GM04503 (cell line): Measurements from ENCODE around the gene TBC1D22B.
"Not testable (repeated sequence)": the region's sequence is repeated elsewhere in the genome, so short reads cannot be mapped to it uniquely, and the experiment has no call there.

Source experiments
- DNase-seq: peaks from one replicate; pipeline ENCODE4 v3.0.0-alpha.2; 2012; ENCODE audit warnings: low read depth

The TBC1D22B gene

DNA sequence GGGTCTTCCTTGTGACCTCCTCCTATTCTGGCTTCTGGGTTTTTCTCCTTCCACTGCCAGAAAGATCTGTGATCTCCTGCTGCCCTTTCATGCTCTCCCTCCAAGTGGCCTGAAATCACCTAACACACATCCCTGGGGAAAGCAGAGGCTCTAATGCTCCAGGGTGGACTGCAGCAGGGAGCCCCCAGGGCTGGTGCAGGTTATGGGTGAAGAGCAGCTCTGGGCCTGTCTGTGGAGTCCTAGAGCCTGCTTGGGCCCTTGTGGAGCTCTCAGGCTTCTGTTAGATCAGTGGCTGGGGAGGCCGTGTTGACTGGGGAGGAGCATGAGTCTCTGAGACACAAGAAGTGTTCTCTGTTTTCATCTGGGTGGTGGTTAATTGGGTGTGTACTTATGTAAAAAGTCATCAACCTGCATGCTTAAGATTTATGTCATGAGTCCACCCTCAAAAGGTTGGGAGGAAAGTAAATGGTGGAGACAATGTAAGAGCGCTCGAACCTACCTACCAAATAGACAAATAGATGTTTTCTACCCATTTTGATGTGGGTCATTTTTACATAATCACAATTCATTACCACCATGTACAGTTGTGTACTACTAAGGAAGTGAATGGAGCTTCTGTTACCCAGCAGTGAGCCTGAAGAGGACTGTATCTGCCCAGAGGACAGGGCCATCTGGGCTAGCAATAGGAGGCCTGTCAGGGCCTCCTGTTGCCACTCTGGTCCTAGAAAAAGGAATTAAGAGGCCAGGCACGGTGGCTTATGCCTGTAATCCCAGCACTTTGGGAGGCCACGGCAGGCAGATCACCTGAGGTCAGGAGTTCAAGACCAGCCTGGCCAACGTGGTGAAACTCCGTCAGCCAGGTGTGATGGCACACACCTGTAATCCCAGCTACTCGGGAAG lies 64.2 kb downstream of the TBC1D22B start:
- no peak for DNase-seq

DNA sequence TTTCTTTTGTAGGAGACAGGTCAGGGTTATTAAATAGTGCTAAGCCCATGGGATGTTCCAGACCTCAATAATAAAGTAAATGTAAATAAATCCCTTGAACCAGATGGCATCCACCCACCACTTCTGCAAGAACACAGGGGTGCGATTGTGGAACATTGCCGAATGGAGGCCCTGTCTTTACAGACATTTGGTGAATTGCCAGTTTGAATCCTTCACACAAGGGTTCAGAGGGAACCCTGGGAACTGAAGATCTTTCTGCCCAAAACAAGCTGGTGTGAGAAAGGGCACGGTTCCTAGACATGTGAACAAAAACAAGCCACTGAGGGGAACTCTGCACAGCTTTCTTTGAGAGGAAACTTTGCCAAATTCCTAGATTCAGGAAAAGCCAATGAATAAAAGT lies 66.0 kb downstream of the TBC1D22B start:
- DNase-seq: no peak

DNA sequence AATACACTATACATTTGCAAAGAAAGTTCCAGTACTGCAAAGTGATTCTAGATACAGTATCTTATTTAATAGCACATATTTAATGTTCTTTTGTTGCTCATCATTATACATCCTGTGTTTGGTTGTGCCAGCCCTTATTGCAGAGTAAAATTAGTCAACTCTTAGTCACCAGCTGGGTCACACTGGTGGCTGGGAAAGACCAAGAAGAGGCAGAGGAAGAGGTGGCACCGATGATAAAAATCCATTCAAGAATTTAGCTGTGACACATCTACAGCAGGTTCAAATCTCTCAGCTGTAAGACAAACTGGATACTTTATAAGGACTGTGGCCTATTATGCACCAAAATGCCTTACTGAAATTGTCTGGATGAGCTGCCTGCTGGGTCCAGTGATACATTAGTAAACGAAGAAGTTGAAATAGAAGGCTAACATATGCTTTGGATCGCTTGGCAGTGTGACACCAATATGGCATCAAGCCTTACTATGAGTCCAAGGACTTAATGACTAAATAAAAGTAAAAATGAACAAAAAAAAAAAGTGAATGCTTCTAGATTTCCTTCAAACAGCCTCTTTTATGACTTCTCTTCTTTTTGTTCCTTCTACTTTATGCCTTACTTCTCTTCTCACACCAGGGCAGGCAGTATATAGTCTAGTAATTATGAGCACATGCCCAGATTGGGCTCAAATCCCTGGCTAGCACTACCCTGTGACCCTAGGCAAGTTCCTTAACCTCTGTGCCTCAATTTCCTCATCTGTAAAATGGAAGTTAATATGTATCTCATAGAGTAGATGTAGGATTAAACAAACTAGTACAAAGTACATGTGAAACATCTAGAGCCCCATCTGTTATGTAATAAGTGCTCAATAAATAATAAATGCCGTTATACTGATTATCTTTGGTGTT lies 66.8 kb downstream of the TBC1D22B start:
- DNase-seq: peak; percentile 19

DNA sequence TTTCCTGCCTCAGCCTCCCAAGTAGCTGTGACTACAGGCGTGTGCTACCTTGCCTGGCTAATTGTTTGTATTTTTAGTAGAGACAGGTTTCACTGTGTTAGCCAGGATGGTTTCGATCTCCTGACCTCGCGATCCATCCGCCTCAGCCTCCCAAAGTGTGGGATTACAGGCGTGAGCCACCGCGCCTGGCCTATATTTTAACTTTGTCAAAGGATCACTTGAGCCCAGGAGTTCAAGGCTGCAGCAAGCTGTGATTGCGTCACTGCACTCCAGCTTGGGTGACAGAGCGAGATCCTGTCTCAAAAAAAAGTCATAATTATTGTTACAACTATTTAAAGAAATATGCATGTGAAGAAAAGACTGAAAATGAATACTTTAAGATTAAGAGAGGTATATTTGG lies 72.8 kb downstream of the TBC1D22B start:
- not testable (repeated sequence) for DNase-seq

DNA sequence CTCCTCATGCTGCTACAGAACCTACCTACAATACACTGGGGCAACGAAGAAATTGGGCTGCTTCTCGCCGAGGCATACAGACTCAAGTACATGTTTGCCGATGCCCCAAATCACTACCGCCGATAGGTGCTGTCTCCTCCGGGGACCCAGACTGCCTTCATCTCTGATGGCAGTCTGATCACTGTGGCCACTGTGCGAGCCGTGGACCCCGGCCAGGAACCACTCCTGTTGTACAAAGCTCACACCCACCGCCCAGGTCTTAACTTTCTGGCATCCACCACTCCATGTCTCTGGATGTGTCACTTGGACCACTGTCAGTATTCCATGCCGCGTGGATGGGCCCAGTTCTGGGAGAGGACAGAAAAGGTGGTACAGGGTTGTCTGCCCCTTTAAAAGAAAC lies 73.5 kb downstream of the TBC1D22B start:
- no peak for DNase-seq

DNA sequence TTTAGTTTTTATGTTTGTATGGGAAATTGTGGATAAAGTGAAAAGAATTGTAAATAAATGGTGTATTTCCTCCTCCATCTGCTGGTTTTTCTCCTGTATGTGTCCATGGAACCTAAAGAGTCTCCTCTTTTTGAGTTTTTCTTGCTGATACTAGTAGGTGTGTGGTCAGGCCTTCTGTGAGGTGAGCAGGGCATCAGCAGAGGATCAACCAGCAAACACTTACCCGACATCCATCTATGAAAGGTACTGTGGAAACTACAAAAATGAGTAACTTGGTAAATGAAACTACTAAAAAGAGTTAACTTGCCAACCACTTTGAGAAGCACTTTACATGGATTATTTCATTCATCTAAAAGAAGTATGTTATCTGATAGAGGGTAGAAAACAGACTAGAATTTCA lies 75.3 kb downstream of the TBC1D22B start:
- DNase-seq: no peak

DNA sequence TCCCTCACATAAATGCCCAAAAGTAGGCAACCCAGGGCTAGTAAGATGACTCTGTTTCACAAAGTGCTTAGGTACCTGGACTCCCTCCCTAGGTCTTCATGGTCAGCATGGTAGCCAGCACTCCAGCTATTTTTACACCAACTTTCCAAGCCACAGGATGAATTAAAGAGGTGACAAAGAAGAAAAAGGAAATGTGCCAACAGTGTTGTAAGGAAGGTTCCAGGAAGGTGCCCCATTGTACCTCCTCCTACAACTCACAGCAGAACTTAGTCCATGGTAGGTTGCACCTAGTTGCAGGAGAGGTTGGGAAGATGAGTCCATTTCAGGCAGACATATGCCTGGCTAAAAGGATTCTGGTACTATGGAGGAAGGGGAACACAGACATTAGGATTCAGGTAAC lies 76.5 kb downstream of the TBC1D22B start:
- DNase-seq: no peak

DNA sequence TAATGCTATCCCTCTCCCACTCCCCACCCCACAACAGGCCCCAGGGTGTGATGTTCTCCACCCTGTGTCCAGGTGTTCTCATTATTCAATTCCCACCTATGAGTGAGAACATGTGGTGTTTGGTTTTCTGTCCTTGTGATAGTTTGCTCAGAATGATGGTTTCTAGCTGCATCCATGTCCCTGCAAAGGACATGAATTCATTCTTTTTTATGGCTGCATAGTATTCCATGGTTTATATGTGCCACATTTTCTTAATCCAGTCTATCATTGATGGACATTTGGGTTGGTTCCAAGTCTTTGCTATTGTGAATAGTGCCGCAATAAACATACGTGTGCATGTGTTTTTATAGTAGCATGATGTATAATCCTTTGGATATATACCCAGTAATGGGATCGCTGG lies 80.7 kb downstream of the TBC1D22B start:
- not testable (repeated sequence) for DNase-seq

DNA sequence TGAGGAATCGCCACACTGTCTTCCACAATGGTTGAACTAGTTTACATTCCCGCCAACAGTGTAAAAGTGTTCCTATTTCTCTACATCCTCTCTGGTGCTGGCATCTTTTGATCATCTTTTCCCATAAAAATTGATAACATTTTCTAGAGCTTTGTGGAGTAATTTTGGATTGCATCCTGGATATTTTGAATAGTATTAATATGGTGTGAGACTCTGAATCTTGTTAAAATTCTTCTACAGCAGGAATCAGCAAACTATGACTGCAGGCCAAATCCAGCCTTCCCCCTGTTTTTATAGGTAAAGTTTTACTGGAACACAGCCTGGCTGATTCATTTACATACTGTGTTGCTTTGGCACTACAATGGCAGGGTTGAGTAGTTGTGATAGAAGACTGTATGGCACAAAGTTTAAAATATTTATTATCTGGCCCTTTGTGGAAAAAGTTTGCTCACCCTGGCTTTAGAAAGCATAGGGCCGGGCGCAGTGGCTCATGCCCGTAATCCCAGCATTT lies 81.2 kb downstream of the TBC1D22B start:
- DNase-seq: no peak

DNA sequence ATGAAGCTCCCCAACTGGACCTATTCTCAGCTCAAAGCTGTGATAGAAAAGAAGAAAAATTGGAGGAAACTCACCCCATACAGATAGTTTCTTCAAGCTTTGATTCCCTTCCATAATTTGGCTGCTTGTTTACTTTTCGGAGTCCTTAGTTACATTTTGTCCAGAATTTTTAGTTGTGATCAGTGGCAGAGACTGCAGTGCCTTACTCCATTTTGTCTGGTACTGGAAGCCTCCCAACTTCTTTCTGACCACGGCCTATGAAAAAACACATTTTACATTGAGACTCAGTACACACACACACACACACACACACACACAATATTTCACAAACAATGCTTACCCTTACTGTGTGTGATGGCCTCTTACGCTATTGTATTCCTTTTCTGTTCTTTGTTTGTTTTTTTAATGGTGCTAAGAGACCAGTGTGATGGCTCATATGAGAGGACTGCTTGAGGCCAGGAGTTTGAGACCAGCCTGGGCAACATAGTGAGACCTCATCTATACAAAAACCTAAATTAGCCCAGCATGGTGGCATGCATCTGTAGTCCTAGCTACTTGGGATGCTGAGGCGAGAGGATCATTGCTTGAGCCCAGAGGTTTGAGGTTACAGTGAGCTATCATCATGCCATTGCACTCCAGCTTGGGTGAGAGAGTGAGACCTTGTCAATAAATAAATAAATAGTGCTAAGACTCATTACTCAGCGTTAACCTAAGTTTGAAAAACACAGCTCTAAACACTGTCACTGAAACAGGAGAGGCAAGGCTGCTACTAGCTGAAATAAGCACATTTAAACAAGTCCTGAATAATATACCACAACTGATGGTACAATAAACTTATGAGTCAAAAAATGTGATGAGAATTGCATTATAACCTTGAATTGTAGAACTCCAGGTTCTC lies 82.4 kb downstream of the TBC1D22B start:
- no peak for DNase-seq

DNA sequence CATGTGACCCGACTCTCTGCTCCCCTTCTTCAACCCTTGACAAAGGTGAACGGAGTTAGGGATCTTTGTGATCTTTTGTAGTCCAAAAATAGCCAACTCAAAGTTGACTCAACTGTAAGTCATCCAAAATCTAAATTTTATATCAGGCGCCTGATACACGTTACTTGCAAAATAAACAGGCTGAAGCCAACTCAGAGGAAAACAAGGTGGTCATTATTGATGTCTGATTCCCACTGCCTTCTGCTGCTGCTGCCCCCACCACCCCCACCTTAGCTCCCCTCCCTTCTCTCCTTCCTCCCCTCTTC lies 83.0 kb downstream of the TBC1D22B start:
- no peak for DNase-seq

DNA sequence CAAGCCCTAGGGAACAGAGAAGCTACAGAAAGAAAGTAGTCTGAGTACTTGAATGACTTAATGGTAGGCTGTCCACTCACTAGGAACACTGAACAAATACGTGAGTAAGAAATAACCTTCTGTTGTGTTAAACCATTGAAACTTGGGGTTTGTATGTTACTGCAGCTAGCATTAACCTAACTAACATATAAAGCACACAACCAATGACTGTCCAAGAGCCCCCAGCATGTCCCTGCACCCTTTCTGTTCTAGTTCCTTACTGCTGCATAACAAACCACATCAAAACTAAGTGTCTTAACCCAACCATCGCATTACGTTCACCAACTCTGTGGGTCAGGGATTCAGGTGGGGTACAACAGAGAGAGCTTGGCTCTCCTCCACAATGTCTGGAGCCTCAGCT lies 85.7 kb downstream of the TBC1D22B start:
- no peak for DNase-seq

DNA sequence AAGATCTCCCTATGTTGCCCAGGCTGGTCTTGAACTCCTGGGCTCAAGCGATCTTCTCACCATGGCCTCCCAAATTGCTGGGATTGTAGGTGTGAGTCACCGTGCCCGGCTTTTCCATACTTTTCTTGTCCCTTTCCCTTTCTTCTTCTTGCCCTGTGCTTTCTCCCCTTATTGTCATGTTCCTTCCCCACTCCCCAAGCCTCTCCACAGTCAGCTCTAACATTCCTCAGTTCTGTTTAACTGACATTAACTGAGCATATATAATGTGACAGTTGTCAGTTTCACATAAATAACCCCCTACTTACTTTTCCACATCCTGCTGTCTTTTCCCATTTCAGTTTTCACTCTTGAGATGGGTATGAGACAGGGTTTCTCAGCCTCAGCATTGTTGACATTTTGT lies 86.7 kb downstream of the TBC1D22B start:
- no peak for DNase-seq

DNA sequence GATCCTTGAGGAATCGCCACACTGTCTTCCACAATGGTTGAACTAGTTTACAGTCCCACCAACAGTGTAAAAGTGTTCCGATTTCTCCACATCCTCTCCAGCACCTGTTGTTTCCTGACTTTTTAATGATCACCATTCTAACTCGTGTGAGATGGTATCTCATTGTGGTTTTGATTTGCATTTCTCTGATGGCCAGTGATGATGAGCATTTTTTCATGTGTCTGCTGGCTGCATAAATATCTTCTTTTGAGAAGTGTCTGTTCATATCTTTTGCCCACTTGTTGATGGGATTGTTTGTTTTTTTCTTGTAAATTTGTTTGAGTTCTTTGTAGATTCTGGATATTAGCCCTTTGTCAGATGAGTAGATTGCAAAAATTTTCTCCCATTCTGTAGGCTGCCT lies 88.2 kb downstream of the TBC1D22B start:
- DNase-seq: not testable (repeated sequence)

DNA sequence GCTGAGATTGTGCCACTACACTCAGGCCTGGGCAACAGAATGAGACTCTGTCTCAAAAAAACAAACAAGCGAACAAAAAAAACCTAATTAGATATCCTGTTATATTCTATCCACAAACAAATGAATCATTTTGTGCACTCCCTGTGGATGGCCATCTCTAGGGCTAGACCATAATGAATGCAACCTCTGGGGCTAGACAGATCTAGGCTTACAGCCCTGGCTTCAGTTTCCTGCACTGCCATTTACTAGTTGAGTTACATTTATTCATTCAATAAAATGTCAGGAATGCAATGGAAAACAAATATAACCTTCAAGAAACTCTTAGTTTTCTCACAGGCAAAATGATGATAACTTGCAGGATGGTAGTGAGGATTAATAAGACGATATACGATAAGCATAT lies 89.6 kb downstream of the TBC1D22B start:
- DNase-seq: no peak

DNA sequence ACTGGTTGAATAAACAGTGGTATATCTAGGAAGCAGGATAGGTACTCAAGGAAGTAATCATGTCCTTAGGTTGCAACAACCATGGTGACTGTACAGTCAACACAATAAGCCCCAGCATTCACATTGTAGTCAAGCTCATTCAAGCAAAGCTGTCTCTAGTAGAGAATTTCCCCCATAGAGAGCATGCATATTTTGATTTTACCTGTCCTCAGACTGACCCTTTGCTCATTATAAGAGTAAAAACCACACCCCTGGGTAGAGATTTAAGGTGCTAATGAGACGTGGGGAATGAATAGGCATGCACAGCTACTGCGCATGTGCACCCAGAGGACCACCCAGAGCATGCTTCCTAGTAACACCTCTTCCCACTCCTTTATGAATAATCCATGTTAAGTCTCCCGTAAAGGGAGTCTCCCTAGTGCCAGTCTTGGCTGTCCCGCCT lies 90.1 kb downstream of the TBC1D22B start:
- DNase-seq: no peak

DNA sequence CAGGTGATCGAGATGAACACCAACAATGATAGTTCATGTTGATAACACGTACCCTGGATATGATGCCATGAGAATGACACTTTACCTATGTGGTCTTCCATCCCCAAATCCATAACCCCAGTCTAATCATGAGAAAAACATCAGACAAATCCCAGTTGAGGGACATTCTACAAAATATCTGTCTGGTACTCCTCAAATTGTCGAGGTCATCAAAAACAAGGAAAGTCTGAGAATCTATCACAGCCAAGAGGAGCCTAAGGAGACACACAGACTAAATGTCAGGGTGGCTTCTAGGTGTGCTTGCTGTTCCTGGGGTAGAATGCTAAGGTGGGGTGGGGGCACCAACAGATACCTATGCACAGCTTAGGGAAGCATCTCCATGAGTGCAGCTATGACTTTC lies 93.5 kb downstream of the TBC1D22B start:
- no peak for DNase-seq

DNA sequence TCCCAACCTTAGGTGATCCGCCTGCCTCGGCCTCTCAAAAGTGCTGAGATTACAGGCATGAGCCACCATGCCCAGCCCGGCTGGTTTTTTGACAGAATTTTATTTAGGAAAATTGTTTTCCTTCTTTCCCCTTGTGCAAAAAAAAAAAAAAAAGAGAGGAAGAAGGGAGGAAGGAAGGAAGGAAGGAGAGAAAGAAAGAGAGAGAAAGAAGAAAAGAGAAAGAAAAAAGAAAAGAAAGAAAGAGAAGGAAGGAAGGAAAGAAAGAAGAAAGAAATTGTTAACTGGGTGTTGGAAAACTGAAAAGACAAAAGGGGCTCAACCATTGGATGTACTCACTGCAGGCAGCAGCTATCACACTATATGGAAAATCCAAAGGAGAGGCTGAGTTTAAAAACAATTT lies 94.8 kb downstream of the TBC1D22B start:
- DNase-seq: no peak

DNA sequence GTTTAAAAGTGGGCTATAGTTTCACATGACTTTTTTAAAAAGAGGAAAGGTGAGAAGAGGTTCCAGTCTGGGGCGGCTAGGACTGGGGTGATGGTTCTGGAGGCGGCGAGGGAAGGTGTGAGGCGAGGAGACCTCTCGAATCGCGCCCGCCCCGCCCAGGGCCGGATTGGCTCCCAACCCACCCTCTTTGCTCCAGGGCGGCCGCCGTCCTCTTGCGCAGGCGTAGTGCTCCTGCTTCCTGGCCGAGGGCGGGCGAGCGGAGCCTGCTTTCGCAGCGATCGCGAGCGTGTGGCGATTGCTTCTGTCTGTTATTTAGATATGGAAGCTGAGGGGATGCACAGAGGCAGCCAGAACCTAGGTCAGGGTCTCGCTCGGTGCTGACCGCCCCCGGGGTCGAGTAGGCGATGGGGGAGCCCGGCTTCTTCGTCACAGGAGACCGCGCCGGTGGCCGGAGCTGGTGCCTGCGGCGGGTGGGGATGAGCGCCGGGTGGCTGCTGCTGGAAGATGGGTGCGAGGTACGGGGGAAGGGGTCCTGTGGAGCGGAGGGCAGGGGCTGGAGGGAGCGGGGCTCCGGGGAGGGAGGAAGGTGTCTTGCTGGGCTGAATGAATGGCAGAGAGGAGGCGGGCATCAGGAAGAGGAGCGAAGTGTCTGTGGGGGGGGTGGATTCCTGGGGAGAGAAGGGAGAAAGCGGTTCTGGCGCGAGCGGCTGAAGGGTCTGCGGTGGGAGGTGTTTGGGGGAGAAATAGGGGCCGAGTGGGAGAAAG lies 96.4 kb downstream of the TBC1D22B start, which contains the start of gene RNF8:
TSS of gene RNF8 (plus strand) at position 223 of the 765 bp plus-strand sequence. CDS start at position 405, 182 bp downstream.
- DNase-seq: peak; percentile 34

DNA sequence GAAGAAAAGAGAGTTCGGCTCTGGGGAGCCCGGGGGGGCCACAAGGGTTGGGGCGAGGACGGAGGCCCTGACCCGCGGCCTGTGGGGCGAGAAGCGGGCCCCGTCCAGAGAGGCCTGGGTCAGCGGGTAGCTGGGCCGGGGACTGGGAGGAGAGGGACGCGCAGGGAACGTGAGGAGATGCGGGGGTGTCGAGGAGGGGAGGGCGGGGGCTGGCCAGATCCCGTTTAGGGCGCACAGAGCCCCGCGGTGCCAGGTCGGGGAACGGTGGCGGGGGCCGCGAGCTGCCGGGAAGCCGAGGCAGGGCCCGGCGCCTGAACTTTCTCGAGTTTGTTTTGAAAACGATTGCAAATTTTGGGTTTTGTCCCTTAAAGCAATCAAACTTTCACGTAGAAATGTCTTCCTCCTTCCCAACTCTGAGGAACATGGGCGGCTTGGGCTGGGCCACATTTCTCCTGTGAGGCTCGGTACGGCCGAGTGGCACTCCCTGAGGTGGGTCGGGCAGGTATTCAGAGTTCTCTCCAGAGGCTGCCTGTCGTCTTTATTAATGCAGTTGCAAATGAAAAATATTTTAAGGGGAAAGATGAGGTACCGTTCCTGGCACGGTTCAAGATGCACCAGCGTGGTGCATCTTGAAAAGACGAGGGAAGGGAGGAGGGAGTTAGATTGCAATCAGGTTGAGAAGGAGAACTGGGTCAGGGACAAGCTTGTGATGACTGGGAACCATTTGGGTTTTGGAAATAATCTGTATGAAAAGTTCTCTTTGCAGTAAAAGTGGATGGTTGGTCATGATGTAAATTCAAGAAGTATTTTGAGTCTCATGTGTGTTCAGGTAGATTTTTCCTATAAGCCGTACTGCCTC lies 97.2 kb downstream of the TBC1D22B start:
- DNase-seq: no peak
